Smooth muscle cell (in vitro differentiated cells): Measurements from ENCODE around the gene FBXO2. TPM values are rescaled to one million over a fixed set of nuclear protein-coding genes. Genes with fewer than 3 reads are reported as not detected.

Experiments
- DNase-seq: peaks from one replicate; lab custom pipeline; 2025; ENCODE audit not compliant: unreplicated experiment; lab: John Stamatoyannopoulos, UW
- H2AFZ ChIP-seq: fragments of 200-600 bp; sonication (generic); 2 replicates; pipeline ENCODE4 v1.6.0; 2016; ENCODE audit warnings: antibody characterized with exemption, low read depth, mild to moderate bottlenecking
- H3F3A ChIP-seq: fragments of 200-600 bp; sonication (generic); 2 replicates; pipeline ENCODE4 v1.6.0; 2017; ENCODE audit warnings: antibody characterized with exemption, low read depth
- H3K27ac ChIP-seq: fragments of 200-600 bp; sonication (generic); 2 replicates; pipeline ENCODE4 v1.5.1; 2016; ENCODE audit warnings: low read depth, mild to moderate bottlenecking
- H3K27me3 ChIP-seq: fragments of 200-600 bp; sonication (generic); 2 replicates; pipeline ENCODE4 v1.6.1; 2016; ENCODE audit warnings: low read depth, mild to moderate bottlenecking
- H3K36me3 ChIP-seq: fragments of 200-600 bp; sonication (generic); 2 replicates; pipeline ENCODE4 v1.5.1; 2016; ENCODE audit warnings: low read depth
- H3K4me1 ChIP-seq: fragments of 200-600 bp; sonication (generic); 2 replicates; pipeline ENCODE4 v1.5.1; 2016; ENCODE audit warnings: low read depth
- H3K4me2 ChIP-seq: fragments of 200-600 bp; sonication (generic); 2 replicates; pipeline ENCODE4 v1.6.0; 2016; ENCODE audit warnings: mild to moderate bottlenecking
- H3K4me3 ChIP-seq: fragments of 200-600 bp; sonication (generic); 2 replicates; pipeline ENCODE4 v1.5.1; 2016; ENCODE audit warnings: mild to moderate bottlenecking
- H3K79me2 ChIP-seq: fragments of 200-600 bp; sonication (generic); 2 replicates; pipeline ENCODE4 v1.6.0; 2016; ENCODE audit warnings: low read depth, mild to moderate bottlenecking
- H3K9ac ChIP-seq: fragments of 200-600 bp; sonication (generic); 2 replicates; pipeline ENCODE4 v1.6.0; 2016; ENCODE audit warnings: low read depth
- H3K9me3 ChIP-seq: fragments of 200-600 bp; sonication (generic); replicated peaks from 2 replicates; pipeline ENCODE4 v1.5.1; 2016; ENCODE audit warnings: low read depth
- H4K20me1 ChIP-seq: fragments of 200-600 bp; sonication (generic); 2 replicates; pipeline ENCODE4 v1.6.0; 2016; ENCODE audit warnings: low read depth
- CTCF ChIP-seq: fragments of 200-600 bp; sonication (generic); IDR thresholded peaks from 2 replicates; pipeline ENCODE4 v1.5.1; 2017; ENCODE audit warnings: borderline replicate concordance, mild to moderate bottlenecking, antibody characterized with exemption; ENCODE audit not compliant: insufficient read depth, poor library complexity, severe bottlenecking
- WGBS: methylation state at CpG from one replicate; pipeline ENCODE4 v1.1.7; 2016; ENCODE audit warnings: low lambda C conversion rate; 5-methylcytosine and 5-hydroxymethylcytosine counted together
- polyA plus RNA-seq: library from polyadenylated mRNA; unstranded; fragments of >200 nt; fragmentation: Nextera tagmentation; extraction: Ambion mirVana; gene quantifications from 2 replicates; pipeline ENCODE4 v1.2.1, GENCODE V29; 2016
- total RNA-seq: library from RNA; depleted of rRNA; stranded (reverse); fragments of >200 nt; gene quantifications from 2 replicates; pipeline ENCODE4 v1.2.3, GENCODE V29; 2014

The FBXO2 gene
- total and polyA plus RNA-seq, 2 experiments from 2014 or later: 15.5 to 15.6 TPM

GRCh38 chr1:11682287-11682771 lies 28.1 kb upstream of the FBXO2 start:
- H3K27me3 ChIP-seq: no peaks in the 10 kb centered on the region
- no peaks in the 10 kb centered on the region for H4K20me1 ChIP-seq
- WGBS: 15% methylated on average over 7 of the region's 7 CpGs
- no peak for DNase-seq
- no peak overlapping the region for H3K27ac ChIP-seq
- peaks cover 14% of the 10 kb centered on the region for H3K4me1 ChIP-seq
- H3K4me3 ChIP-seq: no peak overlapping the region
- H3K36me3 ChIP-seq: no peaks in the 10 kb centered on the region
- H3F3A ChIP-seq: no peaks in the 10 kb centered on the region
- H3K9me3 ChIP-seq: no peaks in the 10 kb centered on the region
- H3K9ac ChIP-seq: no peak overlapping the region
- peak overlapping the region; percentile 94 for H2AFZ ChIP-seq
- H3K4me2 ChIP-seq: peak overlapping the region; percentile 91
- H3K79me2 ChIP-seq: no peaks in the 10 kb centered on the region
- no peak for TF ChIP-seq CTCF

- Histone ChIP-seq H3F3A (no peaks in the 10 kb centered on the region), H4K20me1 (no peaks in the 10 kb centered on the region), H3K27ac (peak within 1 kb of the TSS; percentile 28), H3K27me3 (no peaks in the 10 kb centered on the region), H3K36me3 (no peaks in the 10 kb centered on the region), H2AFZ (peak within 1 kb of the TSS; percentile 94), H3K79me2 (no peaks in the 10 kb centered on the region), H3K9me3 (no peaks in the 10 kb centered on the region), H3K4me1 (peaks cover 14% of the 10 kb centered on the region), H3K4me2 (peak within 1 kb of the TSS; percentile 91), H3K4me3 (peak within 1 kb of the TSS; percentile 87), H3K9ac (peak within 1 kb of the TSS; percentile 76)
- DNase-seq: peak; percentile 85
- TF ChIP-seq CTCF: no peak
- under 1% methylated on average over 33 of the region's 71 CpGs for WGBS
Measured at GRCh38 chr1:11681071-11681771, 27.0 kb upstream of the FBXO2 start, which contains the start of gene MAD2L2. TSS of gene MAD2L2 (minus strand) at chr1:11681148. CDS start at chr1:11680601, 547 bp downstream.

DNA sequence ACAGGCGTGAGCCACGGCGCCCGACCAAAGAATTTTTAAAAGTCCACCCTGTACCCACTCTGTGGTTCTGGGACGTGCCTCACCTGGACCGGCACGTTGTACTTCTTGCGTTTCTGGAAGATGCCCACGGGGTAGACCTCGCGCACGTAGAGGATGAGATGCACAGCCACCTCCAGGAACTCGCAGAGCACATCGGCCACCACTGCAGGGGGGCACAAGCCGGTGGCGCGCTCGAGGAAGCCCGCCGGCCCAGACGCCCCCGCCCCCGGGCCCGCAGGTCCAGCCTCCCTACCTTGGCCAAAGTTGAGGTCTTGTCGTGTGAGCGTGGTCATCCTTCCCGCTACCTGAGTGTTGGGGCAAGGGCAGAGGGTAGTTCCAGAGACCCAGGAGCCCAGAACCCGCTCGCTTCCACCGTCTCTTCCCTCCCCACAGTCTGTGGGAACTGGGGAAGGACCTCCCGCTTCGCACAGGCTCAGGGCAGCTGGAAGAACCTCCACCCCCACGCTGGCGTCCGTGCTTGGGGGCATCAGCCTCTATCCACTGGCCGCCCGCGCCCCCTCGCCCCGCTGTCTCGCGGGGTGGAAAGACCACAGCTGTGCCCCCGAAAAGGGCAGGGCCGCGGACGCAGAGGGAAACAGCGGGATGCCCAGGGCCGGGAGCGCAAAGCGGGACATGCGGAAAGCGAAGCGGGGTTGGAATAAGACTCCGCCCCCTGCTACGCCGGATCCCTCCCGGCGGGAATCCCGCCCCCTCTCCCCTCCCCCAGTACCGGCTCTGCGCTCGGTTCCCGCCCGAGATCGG lies 26.2 kb upstream of the FBXO2 start:
- H3F3A ChIP-seq: no peaks in the 10 kb centered on the region
- DNase-seq: peak; percentile 85
- H3K36me3 ChIP-seq: no peaks in the 10 kb centered on the region
- H3K27ac ChIP-seq: peak overlapping the region; percentile 28
- H3K4me3 ChIP-seq: peak overlapping the region; percentile 87
- H3K4me1 ChIP-seq: peaks cover 14% of the 10 kb centered on the region
- H3K4me2 ChIP-seq: peak overlapping the region; percentile 91
- H2AFZ ChIP-seq: peak overlapping the region; percentile 94
- peak overlapping the region; percentile 76 for H3K9ac ChIP-seq
- H4K20me1 ChIP-seq: no peaks in the 10 kb centered on the region
- TF ChIP-seq CTCF: no peak
- 7% methylated on average over 51 of the region's 65 CpGs for WGBS
- no peaks in the 10 kb centered on the region for H3K9me3 ChIP-seq
- no peaks in the 10 kb centered on the region for H3K27me3 ChIP-seq
- H3K79me2 ChIP-seq: no peaks in the 10 kb centered on the region
